GM15510 (cell line): ENCODE data around the gene VWC2L.

Experiments
- POLR2A ChIP-seq: IDR thresholded peaks from 3 replicates; pipeline ENCODE4 v1.6.1; 2011; ENCODE audit warnings: borderline replicate concordance; ENCODE audit not compliant: insufficient read length; ENCODE audit errors: extremely low read depth

Gene VWC2L

GRCh38 chr2:214591366-214591765 lies 180.5 kb downstream of the VWC2L start:
- no peak for TF ChIP-seq POLR2A

GRCh38 chr2:214592011-214592410 lies 181.2 kb downstream of the VWC2L start:
- no peak for TF ChIP-seq POLR2A

- no peak for TF ChIP-seq POLR2A
These were observed 182.9 kb downstream of the VWC2L start for GRCh38 chr2:214593727-214594126.

DNA sequence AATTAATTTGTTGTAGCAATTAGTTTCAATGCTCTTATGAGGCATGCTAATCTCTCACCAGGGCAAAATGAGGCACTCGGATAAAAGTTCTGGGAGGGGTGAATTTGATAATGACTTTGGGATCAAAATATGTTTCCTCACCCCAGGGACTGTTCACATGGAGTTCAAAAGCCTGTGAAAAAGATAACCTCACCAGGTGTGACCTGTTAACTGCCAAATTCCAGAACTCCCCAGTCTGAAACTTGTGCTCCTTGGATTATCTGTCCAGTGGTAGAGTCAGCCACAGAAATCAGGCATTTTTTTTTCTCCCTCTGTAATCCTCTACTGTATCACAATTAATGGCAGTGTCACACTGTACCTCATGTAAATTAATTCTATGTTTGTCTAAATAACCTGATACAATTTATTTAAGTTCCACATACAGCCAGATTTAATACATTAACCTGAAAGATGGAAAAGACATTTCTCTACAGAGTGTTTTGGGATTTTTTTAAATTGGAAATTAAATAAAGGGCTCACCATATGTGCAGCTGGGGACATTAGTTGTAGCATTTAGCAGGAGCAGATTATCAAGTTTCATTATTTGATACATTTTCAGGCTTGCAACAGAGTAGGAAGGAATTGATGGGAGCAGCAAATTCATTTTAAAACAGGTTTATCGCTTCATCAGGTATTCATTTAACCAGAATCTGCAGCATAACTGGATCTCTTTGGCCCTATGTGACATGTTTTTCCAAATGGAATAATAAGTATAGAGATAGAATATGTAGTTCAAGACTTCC lies 191.2 kb downstream of the VWC2L start:
- no peak for TF ChIP-seq POLR2A

GRCh38 chr2:214604861-214605260 lies 194.0 kb downstream of the VWC2L start:
- no peak for TF ChIP-seq POLR2A

- no peak for TF ChIP-seq POLR2A
These were observed 196.2 kb downstream of the VWC2L start for GRCh38 chr2:214607051-214607450.

GRCh38 chr2:214611015-214611414 lies 200.2 kb downstream of the VWC2L start:
- TF ChIP-seq POLR2A = no peak

GRCh38 chr2:214624166-214624760 lies 213.4 kb downstream of the VWC2L start:
- TF ChIP-seq POLR2A = no peak

- no peak for TF ChIP-seq POLR2A
These were observed 217.2 kb downstream of the VWC2L start for GRCh38 chr2:214628091-214628490.
